ENCODE results near the gene KANSL1L. TPM values are rescaled to one million over a fixed set of nuclear protein-coding genes. Genes with fewer than 3 reads are reported as not detected.

Gene KANSL1L
- total RNA-seq, 1 donor from 2014 or later: 4.6 TPM

DNA sequence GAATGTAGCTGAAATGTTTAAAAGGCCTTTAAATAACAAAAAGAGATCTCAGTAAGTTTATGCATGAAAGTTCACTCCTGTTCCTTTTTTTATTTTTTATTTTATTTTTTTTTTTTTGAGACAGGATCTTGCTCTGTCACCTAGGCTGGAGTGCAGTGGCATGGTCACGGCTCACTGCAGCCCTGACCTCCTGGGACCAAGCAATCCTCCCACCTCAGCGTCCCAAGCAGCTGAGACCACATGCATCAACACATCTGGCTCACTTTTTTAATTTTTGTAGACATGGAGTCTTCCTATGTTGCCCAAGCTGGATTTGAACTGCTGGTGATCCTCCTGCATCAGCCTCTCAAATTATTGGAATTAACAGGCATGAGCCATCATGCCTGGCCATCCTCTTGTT, 84.3 kb downstream of the KANSL1L start:
- no peaks in the 10 kb centered on the region for H3K27me3 Mint-ChIP-seq
- no peak for DNase-seq
- H3K27ac Mint-ChIP-seq: no peak overlapping the region

DNA sequence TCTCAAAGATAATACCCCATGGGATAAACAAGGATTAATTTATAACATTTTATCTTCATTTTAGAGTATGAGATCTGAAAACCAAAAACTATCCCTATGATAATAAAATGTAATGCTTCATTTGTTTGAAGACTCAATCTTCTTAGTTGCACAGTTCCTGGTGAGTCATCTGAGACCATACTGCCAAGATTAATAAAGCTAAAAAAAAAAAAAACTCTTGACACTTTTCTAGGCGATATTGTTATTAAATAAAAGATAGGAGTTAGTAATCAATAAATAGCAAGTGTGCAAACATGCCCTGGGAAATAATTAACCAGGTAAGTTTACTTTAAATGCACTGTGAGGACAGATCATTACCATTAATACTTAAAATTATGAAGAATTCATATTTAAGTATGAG, 84.9 kb downstream of the KANSL1L start:
- Mint-ChIP-seq H3K4me3 (no peak overlapping the region), H3K27me3 (peaks cover 2% of the 10 kb centered on the region), H3K9me3 (no peaks in the 10 kb centered on the region), H3K36me3 (ENCODE audit: low read depth) (no peaks in the 10 kb centered on the region), H3K4me1 (no peaks in the 10 kb centered on the region), H3K27ac (no peak overlapping the region)
- intact Hi-C loops (cut with micrococcal nuclease): no loop called here
- DNase-seq: no peak

More for the DNA sequence above, 84.3 kb downstream of the KANSL1L start:
- Mint-ChIP-seq H3K4me1 (no peaks in the 10 kb centered on the region), H3K4me3 (no peak overlapping the region), H3K9me3 (no peaks in the 10 kb centered on the region), H3K36me3 (ENCODE audit: low read depth) (no peaks in the 10 kb centered on the region)
- intact Hi-C loops (cut with micrococcal nuclease): no loop called here

- H3K4me1 Mint-ChIP-seq: no peaks in the 10 kb centered on the region
- no peak overlapping the region for H3K27ac Mint-ChIP-seq
- no peaks in the 10 kb centered on the region for H3K9me3 Mint-ChIP-seq
- no peak overlapping the region for H3K4me3 Mint-ChIP-seq
- no peaks in the 10 kb centered on the region for H3K36me3 Mint-ChIP-seq (ENCODE audit: low read depth)
- H3K27me3 Mint-ChIP-seq: no peaks in the 10 kb centered on the region
- intact Hi-C loops (cut with micrococcal nuclease): loop anchor here (2.0 kb wide), 1 partner anchor 122 kb away; no protein-coding TSS in a partner anchor
- no peak for DNase-seq
Measured at GRCh38 chr2:210072922-210073509, 98.2 kb downstream of the KANSL1L start.

DNA sequence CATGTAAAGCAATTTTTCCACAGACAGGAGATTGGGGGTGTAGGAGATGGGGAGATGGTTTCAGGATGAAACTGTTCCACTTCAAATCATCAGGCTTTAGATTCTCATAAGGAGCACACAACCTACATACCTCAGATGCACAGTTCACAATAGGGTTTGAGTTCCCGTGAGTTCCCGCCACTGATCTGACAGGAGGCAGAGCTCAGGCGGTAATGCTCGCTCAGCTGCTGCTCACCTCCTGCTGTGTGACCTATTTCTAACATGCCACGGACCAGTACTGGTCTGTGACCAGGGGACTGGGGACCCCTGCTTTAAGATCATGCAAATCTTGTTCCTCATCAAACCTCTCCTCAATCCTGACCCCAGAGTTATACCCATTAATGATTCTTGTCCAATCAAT, 98.7 kb downstream of the KANSL1L start:
- intact Hi-C loops (cut with micrococcal nuclease): loop anchor here (2.0 kb wide), 1 partner anchor 122 kb away; no protein-coding TSS in a partner anchor
- H3K36me3 Mint-ChIP-seq (ENCODE audit: low read depth): no peaks in the 10 kb centered on the region
- DNase-seq: no peak
- no peaks in the 10 kb centered on the region for H3K9me3 Mint-ChIP-seq
- no peak overlapping the region for H3K27ac Mint-ChIP-seq
- no peaks in the 10 kb centered on the region for H3K4me1 Mint-ChIP-seq
- no peaks in the 10 kb centered on the region for H3K27me3 Mint-ChIP-seq
- no peak overlapping the region for H3K4me3 Mint-ChIP-seq

DNA sequence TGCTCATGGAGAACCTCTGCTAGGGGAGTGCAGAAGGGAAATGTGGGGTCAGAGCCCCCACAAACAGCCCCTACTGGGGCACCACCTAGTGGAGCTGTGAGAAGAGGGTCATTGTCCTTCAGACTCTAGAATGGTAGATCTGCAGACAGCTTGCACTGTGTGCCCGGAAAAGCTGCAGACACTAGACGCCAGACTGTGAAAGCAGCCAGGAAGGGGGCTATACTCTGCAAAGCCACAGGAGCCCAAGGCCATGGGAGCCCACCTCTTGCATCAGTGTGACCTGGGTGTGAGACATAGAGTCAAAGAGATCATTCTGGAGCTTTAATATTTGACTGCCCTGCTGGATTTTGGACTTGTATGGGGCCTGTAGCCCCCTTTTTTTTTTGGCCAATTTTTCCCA, 107.9 kb downstream of the KANSL1L start:
- Mint-ChIP-seq H3K4me3 (no peak overlapping the region), H3K36me3 (ENCODE audit: low read depth) (no peaks in the 10 kb centered on the region), H3K27me3 (no peaks in the 10 kb centered on the region), H3K4me1 (no peaks in the 10 kb centered on the region), H3K27ac (no peak overlapping the region), H3K9me3 (no peaks in the 10 kb centered on the region)
- no peak for DNase-seq
- intact Hi-C loops (cut with micrococcal nuclease): no loop called here

GRCh38 chr2:210055825-210056224, 115.4 kb downstream of the KANSL1L start:
- Mint-ChIP-seq H3K27ac (no peak overlapping the region), H3K4me1 (no peaks in the 10 kb centered on the region), H3K9me3 (peaks cover 4% of the 10 kb centered on the region), H3K36me3 (ENCODE audit: low read depth) (no peaks in the 10 kb centered on the region), H3K27me3 (no peaks in the 10 kb centered on the region), H3K4me3 (no peak overlapping the region)
- intact Hi-C loops (cut with micrococcal nuclease): no loop called here
- DNase-seq: no peak

DNA sequence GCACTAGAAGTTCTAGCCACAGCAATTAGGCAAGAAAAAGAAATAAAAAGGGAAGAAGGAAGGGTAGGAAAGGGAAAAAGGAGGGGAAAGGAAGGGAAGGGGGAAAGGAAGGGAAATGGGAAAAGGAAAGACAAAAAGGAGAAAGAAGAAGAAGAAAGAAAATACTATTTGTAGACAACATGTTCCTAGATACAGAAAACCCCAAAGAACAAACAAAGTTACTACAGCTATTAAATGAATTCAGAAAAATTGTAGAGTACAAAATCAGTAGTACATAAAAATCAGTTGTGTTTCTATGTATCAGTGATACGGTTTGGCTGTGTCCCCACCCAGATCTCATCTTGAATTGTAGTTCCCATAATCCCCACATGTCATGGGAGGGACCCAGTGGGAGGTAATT, 116.5 kb downstream of the KANSL1L start:
- no peak overlapping the region for H3K27ac Mint-ChIP-seq
- H3K9me3 Mint-ChIP-seq: peaks cover 4% of the 10 kb centered on the region
- DNase-seq: no peak
- intact Hi-C loops (cut with micrococcal nuclease): no loop called here
- H3K4me3 Mint-ChIP-seq: no peak overlapping the region
- H3K27me3 Mint-ChIP-seq: no peaks in the 10 kb centered on the region
- H3K36me3 Mint-ChIP-seq (ENCODE audit: low read depth): no peaks in the 10 kb centered on the region
- no peaks in the 10 kb centered on the region for H3K4me1 Mint-ChIP-seq

DNA sequence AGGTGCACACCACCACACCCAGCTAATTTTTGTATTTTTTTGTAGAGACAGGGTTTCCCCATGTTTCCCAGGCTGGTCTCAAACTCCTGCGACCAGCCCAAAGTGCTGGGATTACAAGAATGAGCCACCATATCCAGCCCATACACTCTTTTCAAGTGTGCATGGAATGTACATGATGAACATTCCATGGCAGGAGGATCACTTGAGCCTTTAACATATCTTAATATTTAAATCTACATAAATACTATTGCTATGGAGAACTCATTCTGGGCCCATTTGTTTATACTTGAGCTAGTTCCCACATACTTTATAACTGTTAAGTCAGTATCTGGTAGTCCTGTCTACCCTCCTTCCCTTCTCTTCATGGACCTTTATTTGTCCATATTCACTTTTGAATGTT, 120.3 kb downstream of the KANSL1L start:
- Mint-ChIP-seq H3K27me3 (no peaks in the 10 kb centered on the region), H3K27ac (no peak overlapping the region), H3K36me3 (ENCODE audit: low read depth) (peaks cover 4% of the 10 kb centered on the region), H3K4me1 (no peaks in the 10 kb centered on the region), H3K4me3 (no peak overlapping the region), H3K9me3 (peaks cover 4% of the 10 kb centered on the region)
- no peak for DNase-seq
- intact Hi-C loops (cut with micrococcal nuclease): no loop called here

- intact Hi-C loops (cut with micrococcal nuclease): no loop called here
- no peaks in the 10 kb centered on the region for H3K9me3 Mint-ChIP-seq
- H3K27me3 Mint-ChIP-seq: no peaks in the 10 kb centered on the region
- no peak overlapping the region for H3K27ac Mint-ChIP-seq
- H3K4me1 Mint-ChIP-seq: no peaks in the 10 kb centered on the region
- no peak for DNase-seq
- H3K4me3 Mint-ChIP-seq: no peak overlapping the region
- H3K36me3 Mint-ChIP-seq (ENCODE audit: low read depth): peaks cover 8% of the 10 kb centered on the region
Measured at GRCh38 chr2:210049831-210050230, 121.4 kb downstream of the KANSL1L start.

GRCh38 chr2:210046851-210047500, 124.2 kb downstream of the KANSL1L start:
- no peak for DNase-seq
- Mint-ChIP-seq H3K9me3 (no peaks in the 10 kb centered on the region), H3K36me3 (ENCODE audit: low read depth) (peaks cover 8% of the 10 kb centered on the region), H3K4me1 (no peaks in the 10 kb centered on the region), H3K27ac (no peak overlapping the region), H3K4me3 (no peak overlapping the region), H3K27me3 (no peaks in the 10 kb centered on the region)
- intact Hi-C loops (cut with micrococcal nuclease): no loop called here

DNA sequence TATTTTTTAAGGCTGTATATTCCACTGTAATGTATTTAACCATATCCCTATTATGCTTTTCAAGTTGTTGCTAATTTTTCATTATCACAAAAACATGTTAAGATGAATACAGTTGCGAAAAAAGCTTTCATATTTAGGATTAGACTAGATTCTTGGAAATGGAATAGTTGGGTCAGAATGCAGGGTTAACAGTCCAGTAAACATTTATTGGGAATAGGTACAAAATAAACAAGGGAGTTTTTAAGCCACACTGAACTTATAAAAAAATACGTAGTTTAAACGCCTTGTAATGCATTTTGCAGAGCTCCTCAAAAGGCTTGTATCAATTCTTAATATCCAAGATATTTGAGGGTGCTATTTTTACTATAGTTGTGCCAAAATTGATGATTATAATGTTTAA, 133.1 kb downstream of the KANSL1L start:
- no peak for DNase-seq
- Mint-ChIP-seq H3K27ac (no peak overlapping the region), H3K4me1 (peaks cover 2% of the 10 kb centered on the region), H3K27me3 (no peaks in the 10 kb centered on the region), H3K4me3 (no peak overlapping the region), H3K36me3 (ENCODE audit: low read depth) (peaks cover 2% of the 10 kb centered on the region), H3K9me3 (no peaks in the 10 kb centered on the region)
- intact Hi-C loops (cut with micrococcal nuclease): no loop called here

- intact Hi-C loops (cut with micrococcal nuclease): no loop called here
- no peaks in the 10 kb centered on the region for H3K9me3 Mint-ChIP-seq
Measured at GRCh38 chr2:210035679-210036078, 135.5 kb downstream of the KANSL1L start.

GRCh38 chr2:210034087-210034683, 137.0 kb downstream of the KANSL1L start:
- H3K27me3 Mint-ChIP-seq: no peaks in the 10 kb centered on the region
- H3K9me3 Mint-ChIP-seq: no peaks in the 10 kb centered on the region
- DNase-seq: no peak
- no peak overlapping the region for H3K4me3 Mint-ChIP-seq
- H3K27ac Mint-ChIP-seq: no peak overlapping the region
- peaks cover 6% of the 10 kb centered on the region for H3K36me3 Mint-ChIP-seq (ENCODE audit: low read depth)
- peaks cover 2% of the 10 kb centered on the region for H3K4me1 Mint-ChIP-seq
- intact Hi-C loops (cut with micrococcal nuclease): no loop called here

More at GRCh38 chr2:210035679-210036078, 135.5 kb downstream of the KANSL1L start:
- DNase-seq: no peak
- H3K27ac Mint-ChIP-seq: no peak overlapping the region
- H3K4me3 Mint-ChIP-seq: no peak overlapping the region
- peaks cover 4% of the 10 kb centered on the region for H3K36me3 Mint-ChIP-seq (ENCODE audit: low read depth)
- H3K4me1 Mint-ChIP-seq: peaks cover 2% of the 10 kb centered on the region
- no peaks in the 10 kb centered on the region for H3K27me3 Mint-ChIP-seq

- H3K36me3 Mint-ChIP-seq (ENCODE audit: low read depth): peaks cover 16% of the 10 kb centered on the region
- no peaks in the 10 kb centered on the region for H3K9me3 Mint-ChIP-seq
- H3K4me3 Mint-ChIP-seq: no peak overlapping the region
- intact Hi-C loops (cut with micrococcal nuclease): no loop called here
- H3K27ac Mint-ChIP-seq: no peak overlapping the region
- DNase-seq: no peak
- no peaks in the 10 kb centered on the region for H3K4me1 Mint-ChIP-seq
- H3K27me3 Mint-ChIP-seq: no peaks in the 10 kb centered on the region
Measured at GRCh38 chr2:210028178-210028577, 143.0 kb downstream of the KANSL1L start.

Data from activated CD4-positive, alpha-beta T cell treated with anti-CD3 and anti-CD28 coated beads, Interleukin-2, amount 10 ng/mL, durations not matched to agents 24 days and 14 days (primary cell).